ENCODE results near the gene COL21A1.

DNA sequence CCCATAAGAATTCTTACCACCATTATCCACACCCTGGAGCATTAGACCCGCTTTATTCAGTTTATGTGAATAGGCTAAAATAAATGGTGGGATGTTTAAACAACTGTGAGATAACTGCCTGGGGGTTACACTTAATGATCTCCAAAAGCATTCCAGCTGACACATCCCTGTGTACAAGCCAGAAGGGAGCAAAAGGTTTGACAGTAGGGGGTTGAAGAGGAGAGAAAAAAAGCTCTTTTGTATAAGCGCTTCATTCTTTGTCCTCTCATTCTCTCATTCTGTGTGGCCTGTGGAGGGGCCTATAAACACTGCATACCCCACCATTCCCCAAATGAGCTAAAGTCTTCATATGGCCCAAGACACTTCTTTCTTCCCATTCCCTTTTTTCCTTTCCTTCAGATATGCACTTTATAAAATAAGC is 30.8 kb upstream of the COL21A1 start:
- TF ChIP-seq, protein P1, sequence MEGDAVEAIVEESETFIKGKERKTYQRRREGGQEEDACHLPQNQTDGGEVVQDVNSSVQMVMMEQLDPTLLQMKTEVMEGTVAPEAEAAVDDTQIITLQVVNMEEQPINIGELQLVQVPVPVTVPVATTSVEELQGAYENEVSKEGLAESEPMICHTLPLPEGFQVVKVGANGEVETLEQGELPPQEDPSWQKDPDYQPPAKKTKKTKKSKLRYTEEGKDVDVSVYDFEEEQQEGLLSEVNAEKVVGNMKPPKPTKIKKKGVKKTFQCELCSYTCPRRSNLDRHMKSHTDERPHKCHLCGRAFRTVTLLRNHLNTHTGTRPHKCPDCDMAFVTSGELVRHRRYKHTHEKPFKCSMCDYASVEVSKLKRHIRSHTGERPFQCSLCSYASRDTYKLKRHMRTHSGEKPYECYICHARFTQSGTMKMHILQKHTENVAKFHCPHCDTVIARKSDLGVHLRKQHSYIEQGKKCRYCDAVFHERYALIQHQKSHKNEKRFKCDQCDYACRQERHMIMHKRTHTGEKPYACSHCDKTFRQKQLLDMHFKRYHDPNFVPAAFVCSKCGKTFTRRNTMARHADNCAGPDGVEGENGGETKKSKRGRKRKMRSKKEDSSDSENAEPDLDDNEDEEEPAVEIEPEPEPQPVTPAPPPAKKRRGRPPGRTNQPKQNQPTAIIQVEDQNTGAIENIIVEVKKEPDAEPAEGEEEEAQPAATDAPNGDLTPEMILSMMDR (conservative IDR thresholded peaks at IDR 0.05; ENCODE audit: low read depth, low read length), result no peak
- TF ChIP-seq EZH2 (IDR thresholded peaks at IDR 0.05; ENCODE audit: borderline replicate concordance, low read depth, low read length, poor library complexity, severe bottlenecking), result no peak

Measured in A673 (cell line).